Esophagus muscularis mucosa (tissue), 4 donors: ENCODE results near the gene WWOX.

Experiments used
- EP300 ChIP-seq: sonication (generic); formaldehyde crosslinking; IDR thresholded peaks from one replicate; pipeline ENCODE4 v1.6.1; 2017; ENCODE audit warnings: antibody characterized with exemption
- POLR2AphosphoS5 ChIP-seq, 2 donors: sonication (generic); formaldehyde crosslinking; IDR thresholded peaks; one replicate each; pipeline ENCODE4 v1.6.1; 2017; ENCODE audit warnings: antibody characterized with exemption in 2 of 2
- TF ChIP-seq, protein P1 (sequence below), 3 experiments: fragments of 200-600 bp in 2 of 3; fragments of 450-650 bp in 1 of 3; sonication (generic) in 2 of 3; IDR thresholded peaks; one replicate each; pipeline ENCODE4 v1.5.1; 2017 to 2019; ENCODE audit warnings: antibody characterized with exemption in 3 of 3, mild to moderate bottlenecking in 2 of 3, moderate library complexity in 1 of 3

DNA sequence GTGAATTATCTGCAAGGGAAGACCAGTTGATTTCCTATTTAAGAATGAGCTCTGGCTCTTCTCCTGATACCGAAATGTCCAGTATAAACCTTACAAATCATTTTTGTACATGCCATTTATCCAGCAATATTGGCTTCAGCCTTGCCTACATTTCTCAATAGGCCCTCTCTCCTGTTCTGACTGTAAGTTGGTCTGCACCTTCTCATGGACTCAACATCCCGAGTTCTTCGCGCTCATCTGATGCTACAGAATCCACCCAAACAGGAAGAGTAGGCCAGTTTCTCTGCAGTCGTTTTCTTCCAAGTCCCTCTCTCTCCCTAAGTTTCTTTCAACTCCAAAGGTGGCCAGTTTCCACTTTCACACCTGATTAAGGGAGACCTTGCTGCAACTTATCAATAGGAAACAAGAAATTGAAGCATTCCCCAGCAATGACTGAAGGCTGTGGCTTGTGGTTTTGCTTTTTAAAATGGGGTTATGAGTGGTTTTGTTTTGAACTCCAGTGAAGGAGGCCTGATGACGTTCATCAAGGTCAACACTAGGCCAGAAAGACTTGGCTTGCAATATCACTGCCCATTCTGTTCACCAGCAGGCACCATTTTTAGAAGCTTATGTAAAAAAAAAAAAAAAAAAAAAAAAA is 1118.0 kb downstream of the WWOX start:
- TF ChIP-seq, protein P1, sequence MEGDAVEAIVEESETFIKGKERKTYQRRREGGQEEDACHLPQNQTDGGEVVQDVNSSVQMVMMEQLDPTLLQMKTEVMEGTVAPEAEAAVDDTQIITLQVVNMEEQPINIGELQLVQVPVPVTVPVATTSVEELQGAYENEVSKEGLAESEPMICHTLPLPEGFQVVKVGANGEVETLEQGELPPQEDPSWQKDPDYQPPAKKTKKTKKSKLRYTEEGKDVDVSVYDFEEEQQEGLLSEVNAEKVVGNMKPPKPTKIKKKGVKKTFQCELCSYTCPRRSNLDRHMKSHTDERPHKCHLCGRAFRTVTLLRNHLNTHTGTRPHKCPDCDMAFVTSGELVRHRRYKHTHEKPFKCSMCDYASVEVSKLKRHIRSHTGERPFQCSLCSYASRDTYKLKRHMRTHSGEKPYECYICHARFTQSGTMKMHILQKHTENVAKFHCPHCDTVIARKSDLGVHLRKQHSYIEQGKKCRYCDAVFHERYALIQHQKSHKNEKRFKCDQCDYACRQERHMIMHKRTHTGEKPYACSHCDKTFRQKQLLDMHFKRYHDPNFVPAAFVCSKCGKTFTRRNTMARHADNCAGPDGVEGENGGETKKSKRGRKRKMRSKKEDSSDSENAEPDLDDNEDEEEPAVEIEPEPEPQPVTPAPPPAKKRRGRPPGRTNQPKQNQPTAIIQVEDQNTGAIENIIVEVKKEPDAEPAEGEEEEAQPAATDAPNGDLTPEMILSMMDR (IDR thresholded peaks at IDR 0.05) = no peak
- TF ChIP-seq EP300 = no peak
- no peak for TF ChIP-seq POLR2AphosphoS5 (IDR thresholded peaks at IDR 0.05)
